LNCaP clone FGC (cell line): ENCODE measurements around the gene CACNA2D3.

Experiments
- DNase-seq: peaks from one replicate; pipeline ENCODE4 v3.0.0-alpha.2; 2011; ENCODE audit warnings: low read depth
- H3K4me3 ChIP-seq: 2 replicates; pipeline ENCODE4 v1.5.1; 2011; ENCODE audit warnings: mild to moderate bottlenecking, low read depth, low read length, control low read depth
- CTCF ChIP-seq: IDR thresholded peaks from 2 replicates; pipeline ENCODE4 v1.5.1; 2012; ENCODE audit warnings: mild to moderate bottlenecking; ENCODE audit not compliant: control insufficient read depth, insufficient read depth; ENCODE audit errors: extremely low read depth

Gene CACNA2D3

GRCh38 chr3:54999159-54999558 is 876.8 kb downstream of the CACNA2D3 start:
- no peak for DNase-seq
- no peak overlapping the region for H3K4me3 ChIP-seq
- TF ChIP-seq CTCF: no peak

- no peak for DNase-seq
- no peak for TF ChIP-seq CTCF
- no peak overlapping the region for H3K4me3 ChIP-seq
Observed at GRCh38 chr3:54999811-55000210, 877.5 kb downstream of the CACNA2D3 start.

GRCh38 chr3:55000546-55000945 is 878.2 kb downstream of the CACNA2D3 start:
- DNase-seq: no peak
- H3K4me3 ChIP-seq: no peak overlapping the region
- TF ChIP-seq CTCF: no peak

GRCh38 chr3:55000953-55001352 is 878.6 kb downstream of the CACNA2D3 start:
- no peak overlapping the region for H3K4me3 ChIP-seq
- no peak for TF ChIP-seq CTCF
- no peak for DNase-seq

- no peak for DNase-seq
- TF ChIP-seq CTCF: no peak
- H3K4me3 ChIP-seq: no peak overlapping the region
Observed at GRCh38 chr3:55002416-55002930, 880.1 kb downstream of the CACNA2D3 start.

GRCh38 chr3:55006244-55006676 is 883.9 kb downstream of the CACNA2D3 start:
- H3K4me3 ChIP-seq: no peak overlapping the region
- DNase-seq: no peak
- TF ChIP-seq CTCF: no peak

GRCh38 chr3:55007971-55008370 is 885.6 kb downstream of the CACNA2D3 start:
- DNase-seq: no peak

More at GRCh38 chr3:55007971-55008370, 885.6 kb downstream of the CACNA2D3 start:
- TF ChIP-seq CTCF: no peak
- no peak overlapping the region for H3K4me3 ChIP-seq
